Mesenchymal stem cell (in vitro differentiated cells and primary cell): Measurements from ENCODE around the gene ZYG11A.

ENCODE experiments used
- DNase-seq: peaks from one replicate; pipeline ENCODE4 v3.0.0-alpha.2; 2013
- H2AFZ ChIP-seq: one replicate; pipeline ENCODE4 v1.6.1; 2013; ENCODE audit warnings: low read depth, mild to moderate bottlenecking, control low read depth, inconsistent platforms, low read length, moderate library complexity
- H2AK5ac ChIP-seq: 2 replicates; pipeline ENCODE4 v1.6.1; 2013; ENCODE audit warnings: low read length, moderate library complexity, mild to moderate bottlenecking, inconsistent platforms; ENCODE audit not compliant: severe bottlenecking
- H2BK120ac ChIP-seq: one replicate; pipeline ENCODE4 v1.6.1; 2013; ENCODE audit warnings: low read depth, mild to moderate bottlenecking, inconsistent platforms, low read length, moderate library complexity
- H2BK12ac ChIP-seq, 2 experiments: one replicate each; pipeline ENCODE4 v1.6.1; 2013; ENCODE audit warnings: inconsistent platforms in 2 of 2, low read length in 2 of 2, mild to moderate bottlenecking in 2 of 2, moderate library complexity in 2 of 2, control low read depth in 1 of 2
- H2BK15ac ChIP-seq: one replicate; pipeline ENCODE4 v1.6.1; 2013; ENCODE audit warnings: mild to moderate bottlenecking, low read depth, inconsistent platforms; ENCODE audit not compliant: poor library complexity, severe bottlenecking
- H2BK5ac ChIP-seq: 2 replicates; pipeline ENCODE4 v1.6.1; 2013; ENCODE audit warnings: low read depth, mild to moderate bottlenecking, low read length, control low read depth, inconsistent platforms; ENCODE audit not compliant: poor library complexity, severe bottlenecking
- H3K14ac ChIP-seq, 2 experiments: one replicate each; pipeline ENCODE4 v1.6.1; 2013; ENCODE audit warnings: inconsistent platforms in 2 of 2, low read length in 2 of 2, control low read depth in 1 of 2, mild to moderate bottlenecking in 1 of 2, moderate library complexity in 1 of 2
- H3K18ac ChIP-seq, 2 experiments: one replicate each; pipeline ENCODE4 v1.6.1; 2013; ENCODE audit warnings: inconsistent platforms in 2 of 2, low read length in 2 of 2, control low read depth in 1 of 2, low read depth in 1 of 2, mild to moderate bottlenecking in 1 of 2
- H3K23ac ChIP-seq, 2 experiments: one replicate each; pipeline ENCODE4 v1.6.1; 2013; ENCODE audit warnings: inconsistent platforms in 2 of 2, low read length in 2 of 2, mild to moderate bottlenecking in 2 of 2, moderate library complexity in 2 of 2, control low read depth in 1 of 2
- H3K27ac ChIP-seq: 2 replicates; pipeline ENCODE4 v1.5.1; 2013; ENCODE audit warnings: mild to moderate bottlenecking, moderate library complexity, low read length, control low read depth, inconsistent platforms; ENCODE audit not compliant: poor library complexity, severe bottlenecking
- H3K27me3 ChIP-seq, 2 experiments: 2 replicates each; pipeline versions ENCODE4 v1.6.1 to v1.7.0; 2013; ENCODE audit warnings: low read length in 2 of 2, mild to moderate bottlenecking in 2 of 2, moderate library complexity in 2 of 2, control low read depth in 1 of 2, inconsistent platforms in 1 of 2; ENCODE audit not compliant: control insufficient read depth in 1 of 2, insufficient read depth in 1 of 2
- H3K36me3 ChIP-seq, 2 experiments: 2 replicates each; pipeline versions ENCODE4 v1.6.1 to v1.7.0; 2013; ENCODE audit warnings: low read length in 2 of 2, control low read depth in 1 of 2, inconsistent platforms in 1 of 2, low read depth in 1 of 2, mild to moderate bottlenecking in 1 of 2; ENCODE audit not compliant: insufficient read depth in 2 of 2, control insufficient read depth in 1 of 2
- H3K4ac ChIP-seq, 2 experiments: one replicate each; pipeline ENCODE4 v1.6.1; 2013; ENCODE audit warnings: inconsistent platforms in 2 of 2, low read length in 2 of 2, mild to moderate bottlenecking in 2 of 2, moderate library complexity in 2 of 2, control low read depth in 1 of 2, low read depth in 1 of 2
- H3K4me1 ChIP-seq: 2 replicates; pipeline ENCODE4 v1.6.1; 2013; ENCODE audit warnings: low read depth, low read length, control low read depth; ENCODE audit not compliant: control insufficient read depth, insufficient read depth
- H3K4me2 ChIP-seq: 2 replicates; pipeline ENCODE4 v1.6.1; 2013; ENCODE audit warnings: low read length, mild to moderate bottlenecking, inconsistent platforms; ENCODE audit not compliant: poor library complexity, severe bottlenecking
- H3K4me3 ChIP-seq, 2 experiments: 2 replicates each; pipeline versions ENCODE4 v1.5.1 to v1.7.0; 2013; ENCODE audit warnings: low read length in 2 of 2, mild to moderate bottlenecking in 2 of 2, control low read depth in 1 of 2, low read depth in 1 of 2; ENCODE audit not compliant: insufficient read depth in 1 of 2
- H3K79me1 ChIP-seq: replicated peaks from 2 replicates; pipeline ENCODE4 v1.6.1; 2013; ENCODE audit warnings: mild to moderate bottlenecking, control low read depth, low read length, inconsistent platforms; ENCODE audit not compliant: poor library complexity, severe bottlenecking
- H3K9ac ChIP-seq: 2 replicates; pipeline ENCODE4 v1.7.0; 2013; ENCODE audit warnings: mild to moderate bottlenecking, low read length, moderate library complexity
- H3K9me3 ChIP-seq: 2 replicates; pipeline ENCODE4 v1.7.0; 2013; ENCODE audit warnings: mild to moderate bottlenecking, low read length; ENCODE audit not compliant: control insufficient read depth
- H4K8ac ChIP-seq: one replicate; pipeline ENCODE4 v1.6.1; 2013; ENCODE audit warnings: inconsistent platforms, mild to moderate bottlenecking, low read length, moderate library complexity
- H4K91ac ChIP-seq: one replicate; pipeline ENCODE4 v1.6.1; 2013; ENCODE audit warnings: mild to moderate bottlenecking, low read length, inconsistent platforms
- WGBS: methylation state at CpG from one replicate; pipeline ENCODE4 v1.1.7; 2013; ENCODE audit warnings: mixed read lengths; 5-methylcytosine and 5-hydroxymethylcytosine counted together

Gene ZYG11A

DNA sequence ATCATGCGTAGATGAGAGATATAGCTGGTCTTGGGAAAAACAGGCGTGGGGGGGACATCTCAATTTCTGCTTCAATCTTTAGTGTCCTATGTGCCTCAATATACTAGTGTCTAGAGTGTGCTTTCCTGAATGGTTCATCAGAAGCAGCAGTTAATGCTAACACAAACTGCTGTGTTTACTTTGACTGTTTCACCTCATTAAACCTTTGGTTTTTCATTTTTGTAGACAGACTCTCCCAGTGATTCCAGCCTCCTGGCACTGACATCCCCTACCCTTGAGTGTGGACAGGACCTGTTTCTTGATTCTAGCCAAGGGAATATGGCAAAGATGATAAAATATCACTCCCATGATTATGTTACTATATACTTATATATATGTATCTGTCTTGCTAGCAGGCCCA, 37.6 kb downstream of the ZYG11A start:
- no peak overlapping the region for H2BK12ac ChIP-seq
- no peak overlapping the region for H3K4me3 ChIP-seq
- no peak overlapping the region for H2AK5ac ChIP-seq
- WGBS = 100% methylated on average over 1 of the region's 2 CpGs
- H3K23ac ChIP-seq = no peak overlapping the region
- H2BK120ac ChIP-seq = no peak overlapping the region
- no peak overlapping the region for H3K27ac ChIP-seq
- H2BK15ac ChIP-seq = no peak overlapping the region
- no peaks in the 10 kb centered on the region for H3K36me3 ChIP-seq
- no peaks in the 10 kb centered on the region for H3K79me1 ChIP-seq
- H3K18ac ChIP-seq = no peak overlapping the region
- no peak overlapping the region for H3K4me2 ChIP-seq
- no peaks in the 10 kb centered on the region for H3K27me3 ChIP-seq
- no peak overlapping the region for H3K9ac ChIP-seq
- no peak overlapping the region for H4K91ac ChIP-seq
- no peaks in the 10 kb centered on the region for H3K9me3 ChIP-seq
- H4K8ac ChIP-seq = no peak overlapping the region
- H3K4ac ChIP-seq = no peak overlapping the region
- H3K4me1 ChIP-seq = peaks cover 3% of the 10 kb centered on the region
- no peak overlapping the region for H2AFZ ChIP-seq
- no peak for DNase-seq
- no peak overlapping the region for H3K14ac ChIP-seq
- H2BK5ac ChIP-seq = no peak overlapping the region

GRCh38 chr1:52887483-52887882, 44.9 kb downstream of the ZYG11A start:
- Histone ChIP-seq H3K4ac (no peak overlapping the region), H2BK12ac (no peak overlapping the region), H2BK5ac (no peak overlapping the region), H3K9ac (no peak overlapping the region), H3K23ac (no peak overlapping the region), H3K18ac (no peak overlapping the region), H2AFZ (no peak overlapping the region), H2BK120ac (no peak overlapping the region), H3K14ac (no peak overlapping the region), H3K4me2 (no peak overlapping the region), H3K27ac (no peak overlapping the region), H3K4me3 (no peak overlapping the region), H3K79me1 (no peaks in the 10 kb centered on the region), H4K91ac (no peak overlapping the region), H2AK5ac (no peak overlapping the region), H4K8ac (no peak overlapping the region), H3K9me3 (no peaks in the 10 kb centered on the region), H3K36me3 (no peaks in the 10 kb centered on the region), H3K27me3 (no peaks in the 10 kb centered on the region), H3K4me1 (no peaks in the 10 kb centered on the region), H2BK15ac (no peak overlapping the region)
- DNase-seq = no peak
- 83% methylated on average over 2 of the region's 4 CpGs for WGBS

- H3K27me3 ChIP-seq = no peaks in the 10 kb centered on the region
- no peak overlapping the region for H3K23ac ChIP-seq
- H3K9me3 ChIP-seq = no peaks in the 10 kb centered on the region
- no peak overlapping the region for H3K4ac ChIP-seq
- H3K4me2 ChIP-seq = no peak overlapping the region
- no peak overlapping the region for H2BK120ac ChIP-seq
- no peak overlapping the region for H4K8ac ChIP-seq
- no peak overlapping the region for H2BK5ac ChIP-seq
- no peak overlapping the region for H4K91ac ChIP-seq
- H3K14ac ChIP-seq = no peak overlapping the region
- 98% methylated on average over 3 of the region's 5 CpGs for WGBS
- no peaks in the 10 kb centered on the region for H3K4me1 ChIP-seq
- no peak overlapping the region for H3K4me3 ChIP-seq
- H3K9ac ChIP-seq = no peak overlapping the region
- no peak overlapping the region for H3K27ac ChIP-seq
- no peak overlapping the region for H2AK5ac ChIP-seq
- no peak overlapping the region for H2BK12ac ChIP-seq
- H2BK15ac ChIP-seq = no peak overlapping the region
- H2AFZ ChIP-seq = no peak overlapping the region
- DNase-seq = no peak
- no peak overlapping the region for H3K18ac ChIP-seq
- H3K36me3 ChIP-seq = peaks cover 3 to 9% of the 10 kb centered on the region in 2 experiments
- no peaks in the 10 kb centered on the region for H3K79me1 ChIP-seq
These were observed 50.1 kb downstream of the ZYG11A start for GRCh38 chr1:52892424-52893215.

- H2AFZ ChIP-seq = no peak overlapping the region
- peaks cover 8% of the 10 kb centered on the region for H3K4me1 ChIP-seq
- H3K4me2 ChIP-seq = no peak overlapping the region
- no peak overlapping the region for H4K8ac ChIP-seq
- H3K36me3 ChIP-seq = peaks cover 5 to 15% of the 10 kb centered on the region in 2 experiments
- H2BK5ac ChIP-seq = no peak overlapping the region
- H3K27ac ChIP-seq = no peak overlapping the region
- no peak overlapping the region for H3K14ac ChIP-seq
- no peaks in the 10 kb centered on the region for H3K79me1 ChIP-seq
- DNase-seq = peak; percentile 33
- 50% methylated on average over 3 of the region's 4 CpGs for WGBS
- H3K18ac ChIP-seq = no peak overlapping the region
- no peak overlapping the region for H4K91ac ChIP-seq
- no peaks in the 10 kb centered on the region for H3K9me3 ChIP-seq
- H2BK15ac ChIP-seq = no peak overlapping the region
- no peak overlapping the region for H3K4me3 ChIP-seq
- H2AK5ac ChIP-seq = no peak overlapping the region
- no peak overlapping the region for H2BK120ac ChIP-seq
- no peaks in the 10 kb centered on the region for H3K27me3 ChIP-seq
- H3K9ac ChIP-seq = no peak overlapping the region
- no peak overlapping the region for H3K4ac ChIP-seq
- H2BK12ac ChIP-seq = no peak overlapping the region
- no peak overlapping the region for H3K23ac ChIP-seq
These were observed 56.9 kb downstream of the ZYG11A start for GRCh38 chr1:52899445-52899894.
